NCI-H748 (cell line): Measurements from ENCODE around the gene NCOA3.

Source experiments
- DNase-seq: peaks from one replicate; lab custom pipeline; 2025; ENCODE audit not compliant: unreplicated experiment; lab: John Stamatoyannopoulos, UW

Gene NCOA3

GRCh38 chr20:47664068-47664437 lies 162.4 kb downstream of the NCOA3 start:
- DNase-seq = no peak

GRCh38 chr20:47664744-47665143 lies 163.1 kb downstream of the NCOA3 start:
- no peak for DNase-seq

GRCh38 chr20:47665221-47665991 lies 163.7 kb downstream of the NCOA3 start:
- DNase-seq = no peak

GRCh38 chr20:47666304-47666703 lies 164.6 kb downstream of the NCOA3 start:
- DNase-seq = no peak

DNA sequence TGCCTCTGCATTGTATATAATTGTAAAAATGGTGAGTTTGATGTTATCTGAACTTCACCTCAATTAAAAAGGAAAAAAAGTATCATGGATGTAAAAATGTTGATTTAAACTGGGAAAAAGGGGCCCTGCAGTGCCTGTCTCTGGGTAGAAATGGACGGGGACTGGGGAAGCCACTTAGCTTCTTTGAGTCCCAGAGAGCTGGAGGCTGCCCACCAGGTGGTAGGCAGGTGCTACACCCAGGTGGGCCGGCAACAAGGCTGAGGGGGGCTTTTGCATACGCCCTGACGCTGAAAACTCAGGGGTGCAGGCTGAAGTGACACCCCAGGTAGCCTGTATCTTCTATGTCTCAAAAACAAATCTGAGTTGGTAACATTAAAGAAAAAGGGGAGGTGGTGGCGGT lies 165.4 kb downstream of the NCOA3 start:
- DNase-seq = no peak

DNA sequence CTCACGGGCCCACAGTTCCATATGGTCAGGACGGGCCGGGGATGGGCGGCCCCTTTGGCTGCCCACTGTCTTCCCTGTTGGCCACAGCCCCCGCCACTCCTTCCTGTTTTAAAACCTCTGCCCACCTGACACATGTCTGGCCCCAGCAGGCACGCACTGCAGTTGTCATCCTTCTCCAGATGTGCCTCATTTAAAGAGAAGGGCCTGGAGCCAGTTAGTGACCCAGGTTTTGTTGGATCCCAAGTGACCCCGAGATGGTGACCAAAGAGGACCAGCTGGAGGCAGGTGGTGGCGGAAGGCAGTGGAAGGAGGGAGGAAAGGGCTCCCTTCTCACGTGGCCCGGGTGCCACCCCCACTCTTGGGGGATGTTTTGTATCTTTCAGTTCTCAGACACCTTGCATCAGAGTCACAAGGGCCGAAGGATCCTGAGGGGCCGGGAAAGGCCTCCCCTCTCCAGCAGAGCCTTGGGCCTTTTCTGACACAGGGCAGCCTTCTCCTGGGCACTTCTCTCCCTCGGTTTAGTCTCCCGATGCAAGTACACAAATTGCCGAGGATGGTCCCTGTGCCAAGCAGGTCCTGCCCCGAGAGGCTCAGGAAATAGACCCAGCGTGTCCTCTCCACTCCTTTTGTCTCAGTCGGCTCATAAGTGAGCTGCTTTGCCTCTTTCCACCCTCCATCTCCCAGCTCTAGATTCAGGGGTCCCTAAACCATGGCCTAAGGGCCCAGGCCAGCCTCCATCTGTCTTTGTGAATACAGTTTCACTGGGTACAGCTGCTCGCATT lies 166.0 kb downstream of the NCOA3 start:
- no peak for DNase-seq

DNA sequence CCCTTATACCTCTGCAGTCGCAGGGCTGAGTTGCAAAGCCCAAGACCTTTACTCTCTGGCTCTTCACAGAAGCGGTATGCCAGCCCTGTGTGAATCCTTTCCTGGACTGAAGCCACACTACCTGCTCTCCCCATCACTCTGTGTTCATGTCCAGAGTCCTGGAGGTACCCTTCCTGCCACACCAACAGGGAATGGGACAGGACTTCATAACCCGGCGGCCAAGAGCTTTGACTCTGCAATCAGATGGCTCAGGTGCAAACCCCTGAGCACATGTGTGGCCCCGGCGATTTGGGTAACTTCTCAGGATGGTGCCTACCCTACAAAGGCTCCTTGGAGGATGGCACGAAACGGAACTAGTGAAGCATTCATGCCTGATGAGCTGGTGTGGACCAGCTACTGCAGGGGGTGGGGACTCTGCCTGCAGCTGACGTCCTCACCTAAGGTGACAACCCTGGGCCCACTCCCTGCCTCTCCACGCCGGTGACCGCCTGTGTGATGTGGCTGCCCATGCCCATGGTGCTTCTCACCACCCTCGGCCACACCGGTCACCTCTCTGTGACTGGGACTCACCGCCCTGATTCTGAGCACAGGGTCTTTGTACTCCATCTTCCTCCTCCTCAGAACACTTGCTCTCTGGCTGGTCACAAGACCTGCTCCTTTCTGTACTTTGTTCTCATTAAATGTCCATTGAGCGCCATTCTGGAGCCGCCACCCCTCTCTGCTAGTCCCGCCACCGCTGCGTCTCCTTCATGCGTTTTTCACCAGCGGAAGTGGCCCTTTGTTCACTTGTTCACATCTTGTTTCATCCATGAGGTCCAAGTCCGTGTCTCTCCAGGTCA lies 166.8 kb downstream of the NCOA3 start:
- no peak for DNase-seq

GRCh38 chr20:47669152-47669425 lies 167.4 kb downstream of the NCOA3 start:
- no peak for DNase-seq

- DNase-seq = no peak
These were observed 167.8 kb downstream of the NCOA3 start for GRCh38 chr20:47669489-47669888.

DNA sequence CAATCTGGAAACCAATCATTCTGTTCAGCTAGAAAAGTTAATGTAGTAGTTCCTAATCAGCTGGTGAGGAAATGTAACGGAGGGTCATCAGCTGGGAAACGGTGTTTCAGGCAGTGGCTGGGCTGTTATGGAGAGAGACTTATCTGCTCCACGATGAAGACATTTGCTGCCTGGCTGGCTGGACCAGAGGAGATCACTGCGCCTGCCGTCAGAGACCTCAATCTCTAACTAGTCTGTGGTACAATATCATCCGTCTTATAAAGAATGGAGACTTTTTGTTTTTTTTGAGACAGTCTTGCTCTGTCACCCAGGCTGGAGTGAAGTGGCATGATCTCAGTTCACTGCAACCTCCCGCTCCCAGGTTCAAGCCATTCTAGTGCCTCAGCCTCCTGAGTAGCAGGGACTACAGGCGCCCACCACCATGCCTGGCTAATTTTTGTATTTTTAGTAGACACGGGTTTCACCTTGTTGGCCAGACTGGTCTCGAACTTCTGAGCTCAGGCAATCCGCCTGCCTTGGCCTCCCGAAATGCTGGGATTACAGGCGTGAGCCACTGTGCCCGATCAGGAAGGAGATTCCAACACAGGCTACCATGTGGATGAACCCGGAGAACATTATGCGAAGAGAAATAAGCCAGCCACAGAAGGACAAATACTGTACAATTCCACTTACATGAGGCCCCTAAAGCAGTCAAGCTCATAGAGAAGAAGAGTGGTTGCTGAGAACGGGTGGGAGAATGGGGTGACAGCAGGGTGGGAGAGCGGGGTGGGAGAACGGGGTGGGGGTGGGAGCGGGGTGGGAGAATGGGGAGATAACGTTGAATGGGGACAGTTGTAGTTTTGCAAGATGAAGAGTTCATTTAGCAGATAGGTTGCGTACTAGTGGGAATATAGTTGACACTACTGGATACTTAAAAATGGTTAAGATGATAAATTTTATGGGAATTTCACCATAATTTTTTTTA lies 168.5 kb downstream of the NCOA3 start:
- DNase-seq = no peak

GRCh38 chr20:47670913-47671312 lies 169.2 kb downstream of the NCOA3 start:
- no peak for DNase-seq

- no peak for DNase-seq
These were observed 170.5 kb downstream of the NCOA3 start for GRCh38 chr20:47672166-47672565.

GRCh38 chr20:47672886-47673670 lies 171.4 kb downstream of the NCOA3 start:
- peak; percentile 12 for DNase-seq

- no peak for DNase-seq
These were observed 171.9 kb downstream of the NCOA3 start for GRCh38 chr20:47673671-47673955.

DNA sequence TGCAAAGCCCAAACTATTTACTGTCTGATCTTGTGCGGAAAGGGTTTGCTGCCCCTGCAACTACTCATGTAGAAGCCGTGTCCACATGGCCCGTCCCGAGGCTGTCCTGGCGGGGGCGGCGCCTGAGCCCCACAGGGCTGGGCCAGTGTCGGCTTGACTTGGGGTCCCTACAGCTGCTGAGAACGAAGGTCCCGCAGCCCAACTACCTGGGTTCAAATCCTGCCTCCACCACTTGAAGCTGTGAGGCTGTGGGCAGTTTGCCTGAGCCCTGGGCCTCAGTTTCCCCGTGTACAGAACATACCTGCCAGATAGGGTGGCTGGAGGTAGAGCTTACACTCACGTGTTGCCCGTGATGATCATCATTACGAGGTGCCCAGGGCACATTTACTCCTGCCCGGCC lies 172.5 kb downstream of the NCOA3 start:
- no peak for DNase-seq

GRCh38 chr20:47674686-47675085 lies 173.0 kb downstream of the NCOA3 start:
- no peak for DNase-seq

DNA sequence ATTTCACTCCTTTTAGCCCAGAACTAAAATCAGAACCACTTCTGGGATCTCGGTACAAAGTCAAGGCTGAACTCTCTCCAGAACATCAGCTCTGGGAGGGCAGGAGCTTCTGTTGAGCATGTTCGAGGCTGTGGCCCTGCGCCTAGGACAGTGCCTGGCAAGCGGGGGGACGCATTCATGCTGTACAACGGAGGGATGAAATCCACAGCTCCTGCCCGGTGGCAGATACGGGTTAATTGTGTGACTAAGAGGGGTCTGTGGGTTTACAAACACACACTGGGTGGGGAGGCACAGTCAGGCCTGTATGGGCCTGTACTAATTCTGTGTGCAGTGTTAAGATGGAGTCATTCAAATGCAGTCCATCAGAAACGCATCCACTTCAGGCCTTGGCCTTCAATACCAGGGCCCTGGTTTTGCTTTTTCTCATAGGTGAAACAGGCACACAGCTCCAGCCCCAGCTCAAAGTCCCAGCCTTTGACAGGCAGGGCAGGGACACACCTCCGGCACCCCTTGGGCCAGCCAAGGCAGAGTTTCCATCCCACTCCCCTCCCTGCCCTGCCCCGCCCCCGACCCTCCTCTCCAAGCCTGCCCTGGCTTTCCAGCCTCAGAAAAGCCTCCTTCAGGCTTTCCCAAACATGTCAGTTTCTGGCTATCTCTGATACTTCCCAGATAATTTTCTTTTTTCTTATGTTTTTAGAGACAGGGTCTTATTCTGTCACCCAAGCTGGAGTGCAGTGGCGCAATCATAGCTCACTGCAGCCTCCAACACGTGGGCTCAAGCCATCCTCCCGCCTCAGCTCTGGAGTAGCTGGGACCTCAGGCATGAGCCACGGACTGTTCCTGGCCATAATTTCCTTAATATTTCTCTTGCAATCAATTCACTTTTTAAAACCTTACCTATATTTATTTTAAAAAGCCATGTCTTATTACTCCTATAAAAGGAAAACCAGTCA lies 173.8 kb downstream of the NCOA3 start:
- no peak for DNase-seq

- no peak for DNase-seq
These were observed 174.6 kb downstream of the NCOA3 start for GRCh38 chr20:47676219-47676721.
